Testis (tissue), 2 donors: Measurements from ENCODE around the gene ZNF688.
"Not testable (repeated sequence)": the region's sequence is repeated elsewhere in the genome, so short reads cannot be mapped to it uniquely, and the experiment has no call there.

Experiments
- POLR2A ChIP-seq: fragments of 450-650 bp; IDR thresholded peaks from one replicate; pipeline ENCODE4 v1.6.1; 2017; ENCODE audit warnings: antibody characterized with exemption, mild to moderate bottlenecking, moderate library complexity
- TF ChIP-seq, protein P1 (sequence below), 3 experiments: fragments of 450-650 bp in 2 of 3; fragments of 200-600 bp in 1 of 3; sonication (generic) in 1 of 3; IDR thresholded peaks; one replicate each; pipeline ENCODE4 v1.5.1; 2016 to 2019; ENCODE audit warnings: antibody characterized with exemption in 3 of 3, mild to moderate bottlenecking in 2 of 3, moderate library complexity in 1 of 3

DNA sequence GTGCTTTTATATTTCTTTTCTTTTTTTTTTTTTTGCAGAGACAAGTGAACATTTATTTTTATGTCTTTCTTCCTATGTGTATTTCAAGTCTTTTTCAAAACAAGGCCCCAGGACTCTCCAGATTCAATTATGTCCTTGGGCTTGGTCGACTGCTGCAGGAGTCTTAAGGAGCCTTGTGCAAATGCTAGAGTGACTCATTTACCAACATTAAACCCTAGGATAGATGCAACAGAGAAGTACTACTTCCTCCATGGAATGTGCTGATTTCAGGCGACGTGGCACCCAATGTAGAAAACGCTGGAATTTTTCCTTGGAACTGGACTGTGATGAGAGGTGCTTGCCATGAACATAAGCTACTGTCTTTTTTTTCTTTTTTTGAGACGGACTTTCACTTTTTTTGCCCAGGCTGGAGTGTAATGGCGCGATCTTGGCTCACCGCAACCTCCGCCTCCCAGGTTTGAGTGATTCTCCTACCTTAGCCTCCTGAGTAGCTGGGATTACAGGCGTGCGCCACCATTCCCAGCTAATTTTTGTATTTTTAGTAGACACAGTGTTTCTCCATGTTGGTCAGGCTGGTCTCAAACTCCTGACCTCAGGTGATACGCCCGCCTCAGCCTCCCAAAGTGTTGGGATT, 35.0 kb downstream of the ZNF688 start:
- TF ChIP-seq, protein P1, sequence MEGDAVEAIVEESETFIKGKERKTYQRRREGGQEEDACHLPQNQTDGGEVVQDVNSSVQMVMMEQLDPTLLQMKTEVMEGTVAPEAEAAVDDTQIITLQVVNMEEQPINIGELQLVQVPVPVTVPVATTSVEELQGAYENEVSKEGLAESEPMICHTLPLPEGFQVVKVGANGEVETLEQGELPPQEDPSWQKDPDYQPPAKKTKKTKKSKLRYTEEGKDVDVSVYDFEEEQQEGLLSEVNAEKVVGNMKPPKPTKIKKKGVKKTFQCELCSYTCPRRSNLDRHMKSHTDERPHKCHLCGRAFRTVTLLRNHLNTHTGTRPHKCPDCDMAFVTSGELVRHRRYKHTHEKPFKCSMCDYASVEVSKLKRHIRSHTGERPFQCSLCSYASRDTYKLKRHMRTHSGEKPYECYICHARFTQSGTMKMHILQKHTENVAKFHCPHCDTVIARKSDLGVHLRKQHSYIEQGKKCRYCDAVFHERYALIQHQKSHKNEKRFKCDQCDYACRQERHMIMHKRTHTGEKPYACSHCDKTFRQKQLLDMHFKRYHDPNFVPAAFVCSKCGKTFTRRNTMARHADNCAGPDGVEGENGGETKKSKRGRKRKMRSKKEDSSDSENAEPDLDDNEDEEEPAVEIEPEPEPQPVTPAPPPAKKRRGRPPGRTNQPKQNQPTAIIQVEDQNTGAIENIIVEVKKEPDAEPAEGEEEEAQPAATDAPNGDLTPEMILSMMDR (IDR thresholded peaks at IDR 0.05) = not testable (repeated sequence)
- not testable (repeated sequence) for TF ChIP-seq POLR2A
